Measurements from ENCODE around the gene DHRS1.

Gene DHRS1

DNA sequence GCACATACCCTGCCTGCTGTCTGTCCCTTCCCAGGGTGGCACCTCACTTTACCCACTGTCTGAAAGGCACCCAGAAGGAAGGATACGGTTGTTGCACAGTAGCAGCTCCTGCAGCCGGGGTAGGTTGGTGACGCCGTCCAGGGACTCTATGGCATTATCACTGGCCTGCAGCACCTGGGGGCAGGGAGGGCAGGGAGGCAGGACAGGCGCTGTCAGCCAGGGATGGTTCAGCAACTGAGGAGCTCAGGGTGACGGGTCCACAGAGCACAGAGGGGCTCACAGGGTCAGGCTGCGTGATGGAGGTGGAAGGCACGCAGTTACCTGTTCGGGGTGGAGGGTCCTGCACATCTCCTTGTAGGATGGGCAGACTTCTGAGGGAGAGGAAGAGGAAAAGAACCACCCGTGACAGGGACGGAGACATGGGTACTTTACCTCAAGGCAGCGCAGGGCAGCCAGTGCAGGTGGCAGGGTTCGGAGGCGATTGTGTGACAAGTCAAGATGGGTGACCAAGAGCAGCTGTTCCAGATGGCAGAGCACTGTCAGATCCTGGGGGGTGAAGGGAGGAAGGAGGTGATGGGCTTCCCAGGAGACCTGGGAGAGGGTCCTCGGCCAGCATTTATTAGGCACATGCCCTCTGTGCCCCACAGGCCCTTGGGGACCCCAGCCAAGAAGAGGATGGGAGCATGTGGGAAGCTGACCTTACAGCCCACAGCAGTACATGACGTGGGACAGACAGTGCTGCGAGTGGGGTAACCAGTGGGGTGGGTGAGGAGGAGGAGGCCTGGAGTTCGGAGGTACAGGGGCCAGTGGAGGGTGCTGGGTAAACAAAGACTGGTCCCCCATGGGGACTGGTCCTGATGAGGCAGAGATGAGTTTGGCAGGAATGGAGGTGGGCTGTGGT, 33.0 kb downstream of the DHRS1 start:
- no peaks in the 10 kb centered on the region for H3K9me3 ChIP-seq
- no peak overlapping the region for H3K4me3 ChIP-seq (ENCODE audit: low read depth, low read length)
- TF ChIP-seq, protein P1, sequence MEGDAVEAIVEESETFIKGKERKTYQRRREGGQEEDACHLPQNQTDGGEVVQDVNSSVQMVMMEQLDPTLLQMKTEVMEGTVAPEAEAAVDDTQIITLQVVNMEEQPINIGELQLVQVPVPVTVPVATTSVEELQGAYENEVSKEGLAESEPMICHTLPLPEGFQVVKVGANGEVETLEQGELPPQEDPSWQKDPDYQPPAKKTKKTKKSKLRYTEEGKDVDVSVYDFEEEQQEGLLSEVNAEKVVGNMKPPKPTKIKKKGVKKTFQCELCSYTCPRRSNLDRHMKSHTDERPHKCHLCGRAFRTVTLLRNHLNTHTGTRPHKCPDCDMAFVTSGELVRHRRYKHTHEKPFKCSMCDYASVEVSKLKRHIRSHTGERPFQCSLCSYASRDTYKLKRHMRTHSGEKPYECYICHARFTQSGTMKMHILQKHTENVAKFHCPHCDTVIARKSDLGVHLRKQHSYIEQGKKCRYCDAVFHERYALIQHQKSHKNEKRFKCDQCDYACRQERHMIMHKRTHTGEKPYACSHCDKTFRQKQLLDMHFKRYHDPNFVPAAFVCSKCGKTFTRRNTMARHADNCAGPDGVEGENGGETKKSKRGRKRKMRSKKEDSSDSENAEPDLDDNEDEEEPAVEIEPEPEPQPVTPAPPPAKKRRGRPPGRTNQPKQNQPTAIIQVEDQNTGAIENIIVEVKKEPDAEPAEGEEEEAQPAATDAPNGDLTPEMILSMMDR (IDR thresholded peaks at IDR 0.05; ENCODE audit: low read depth, low read length) = no peak
- no peaks in the 10 kb centered on the region for H3K27me3 ChIP-seq
- H3K36me3 ChIP-seq = no peaks in the 10 kb centered on the region
- H3K4me1 ChIP-seq = no peaks in the 10 kb centered on the region
- no peak for DNase-seq

DNA sequence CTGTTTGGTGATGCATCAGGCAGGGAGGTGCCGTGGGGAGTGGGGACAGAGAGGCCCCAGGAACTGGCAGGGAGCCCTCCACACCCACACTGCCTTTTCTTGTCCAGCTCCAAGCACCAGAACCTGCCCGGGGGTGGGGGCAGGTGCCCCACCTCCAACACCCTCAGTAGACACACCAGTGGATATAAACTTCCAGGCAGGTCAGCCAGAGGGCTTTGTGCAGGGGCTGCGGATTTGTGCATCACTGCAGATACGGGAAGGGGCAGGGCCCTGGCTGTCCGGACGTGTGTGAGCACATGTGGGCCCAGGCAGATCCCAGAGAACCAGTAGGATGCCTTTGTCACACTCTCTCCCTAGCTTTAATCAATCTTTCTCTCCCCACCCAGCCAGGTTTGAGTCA, 35.3 kb downstream of the DHRS1 start:
- no peaks in the 10 kb centered on the region for H3K36me3 ChIP-seq
- H3K4me3 ChIP-seq (ENCODE audit: low read depth, low read length) = no peak overlapping the region

DNA sequence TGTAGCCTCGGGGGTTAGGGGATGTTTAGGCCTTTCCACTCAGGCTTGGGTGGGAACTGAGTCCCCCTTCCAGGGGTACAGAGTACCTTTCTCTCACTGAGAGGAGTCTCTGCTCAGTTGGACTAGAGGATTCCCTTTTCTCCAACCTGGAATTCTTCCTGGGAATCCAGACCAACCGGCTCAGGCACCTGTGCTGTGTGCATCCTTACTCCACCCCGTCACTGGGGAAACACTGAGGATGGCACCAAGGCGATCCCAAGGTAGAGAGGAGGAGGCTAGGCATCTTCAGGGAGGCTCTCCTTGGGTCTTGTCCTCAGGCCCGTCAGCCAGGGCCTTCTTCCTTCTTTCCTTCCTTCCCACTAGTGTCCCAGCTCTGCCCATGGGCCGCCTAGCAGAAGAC, 35.7 kb downstream of the DHRS1 start:
- no peaks in the 10 kb centered on the region for H3K27me3 ChIP-seq
- no peak overlapping the region for H3K4me3 ChIP-seq (ENCODE audit: low read depth, low read length)
- H3K4me1 ChIP-seq = no peaks in the 10 kb centered on the region
- DNase-seq = no peak
- TF ChIP-seq, protein P1 (IDR thresholded peaks at IDR 0.05; ENCODE audit: low read depth, low read length) = no peak
- H3K9me3 ChIP-seq = no peaks in the 10 kb centered on the region
- H3K36me3 ChIP-seq = no peaks in the 10 kb centered on the region

More for the DNA sequence above, 35.3 kb downstream of the DHRS1 start:
- Histone ChIP-seq H3K27me3 (no peaks in the 10 kb centered on the region), H3K4me1 (no peaks in the 10 kb centered on the region), H3K9me3 (no peaks in the 10 kb centered on the region)
- TF ChIP-seq, protein P1 (IDR thresholded peaks at IDR 0.05; ENCODE audit: low read depth, low read length) = no peak
- no peak for DNase-seq

DNA sequence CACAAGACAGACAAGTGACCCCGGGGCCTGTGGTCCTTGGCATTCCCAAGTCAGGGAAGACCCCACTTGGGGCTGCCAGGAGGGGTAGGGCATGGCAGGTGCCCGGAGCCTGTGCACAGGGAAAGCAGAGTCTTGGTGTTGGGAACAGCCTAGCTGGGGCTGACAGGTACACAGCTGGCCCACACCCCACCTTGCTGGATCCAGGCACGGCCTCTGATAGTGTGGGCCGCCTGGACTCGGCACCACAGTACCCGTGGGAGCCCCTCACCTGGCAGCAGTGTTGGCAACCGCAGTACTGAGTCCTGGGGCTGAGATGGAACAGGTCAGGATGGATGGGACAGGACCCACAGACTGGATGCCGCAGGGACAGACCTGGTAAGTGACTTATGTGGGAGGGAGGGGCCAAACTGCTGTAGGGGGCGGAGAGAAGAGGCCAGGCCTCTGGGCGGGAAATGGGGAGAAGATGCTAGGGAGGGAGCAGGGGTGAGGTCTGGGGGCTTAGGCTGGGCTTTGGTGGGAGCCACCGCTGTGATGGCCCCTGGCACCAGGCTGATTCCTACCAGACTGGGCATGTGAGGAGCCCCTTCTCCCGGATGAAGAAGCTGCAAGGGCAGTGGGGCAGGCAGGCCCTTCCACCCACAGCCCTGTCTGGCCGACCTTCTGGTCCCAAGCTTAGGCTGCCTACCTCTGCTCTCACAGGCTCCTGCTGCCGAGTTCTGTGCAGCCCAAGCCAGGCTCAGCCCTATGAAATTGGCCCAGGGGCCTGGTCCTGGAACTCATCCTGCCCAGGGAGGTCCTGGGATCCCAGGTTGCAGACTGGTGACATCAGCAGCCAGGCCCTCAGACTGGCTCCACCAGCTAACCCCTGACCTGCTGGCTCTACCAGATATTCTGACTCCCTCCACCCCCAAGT, 36.5 kb downstream of the DHRS1 start, which contains the start of gene TGM1:
TSS of gene TGM1 (minus strand) at position 357 of the 913 bp plus-strand sequence. CDS start 825 bp downstream, outside the sequence.
- Histone ChIP-seq H3K36me3 (no peaks in the 10 kb centered on the region), H3K27me3 (no peaks in the 10 kb centered on the region), H3K4me3 (ENCODE audit: low read depth, low read length) (no peak within 1 kb of the TSS), H3K4me1 (no peaks in the 10 kb centered on the region), H3K9me3 (no peaks in the 10 kb centered on the region)
- DNase-seq = no peak
- TF ChIP-seq, protein P1 (IDR thresholded peaks at IDR 0.05; ENCODE audit: low read depth, low read length) = no peak

DNA sequence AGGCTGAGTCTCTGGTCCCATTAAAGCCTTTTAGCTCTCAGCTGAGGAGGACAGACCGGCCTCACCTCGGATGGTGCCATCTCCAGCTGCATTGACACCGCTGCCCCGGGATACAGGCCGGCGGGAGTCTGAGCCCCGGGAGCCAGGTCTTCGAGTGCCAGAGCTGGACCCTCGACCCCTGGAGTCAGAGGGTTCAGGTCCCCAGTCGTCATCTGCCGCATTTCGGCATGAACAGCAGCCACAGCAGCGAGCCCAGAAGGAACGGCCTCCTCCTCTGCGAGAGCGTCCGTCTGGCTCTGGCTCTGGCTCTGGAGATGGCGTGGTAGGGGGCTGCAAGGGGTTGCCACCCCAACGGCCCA, 37.6 kb downstream of the DHRS1 start:
- no peaks in the 10 kb centered on the region for H3K4me1 ChIP-seq
- H3K27me3 ChIP-seq = no peaks in the 10 kb centered on the region
- H3K36me3 ChIP-seq = no peaks in the 10 kb centered on the region
- no peak for DNase-seq
- H3K4me3 ChIP-seq (ENCODE audit: low read depth, low read length) = no peak overlapping the region
- TF ChIP-seq, protein P1 (IDR thresholded peaks at IDR 0.05; ENCODE audit: low read depth, low read length) = no peak
- H3K9me3 ChIP-seq = no peaks in the 10 kb centered on the region

Measured in BE2C (cell line).